ENCODE results near the gene GMPR.

GMPR gene

DNA sequence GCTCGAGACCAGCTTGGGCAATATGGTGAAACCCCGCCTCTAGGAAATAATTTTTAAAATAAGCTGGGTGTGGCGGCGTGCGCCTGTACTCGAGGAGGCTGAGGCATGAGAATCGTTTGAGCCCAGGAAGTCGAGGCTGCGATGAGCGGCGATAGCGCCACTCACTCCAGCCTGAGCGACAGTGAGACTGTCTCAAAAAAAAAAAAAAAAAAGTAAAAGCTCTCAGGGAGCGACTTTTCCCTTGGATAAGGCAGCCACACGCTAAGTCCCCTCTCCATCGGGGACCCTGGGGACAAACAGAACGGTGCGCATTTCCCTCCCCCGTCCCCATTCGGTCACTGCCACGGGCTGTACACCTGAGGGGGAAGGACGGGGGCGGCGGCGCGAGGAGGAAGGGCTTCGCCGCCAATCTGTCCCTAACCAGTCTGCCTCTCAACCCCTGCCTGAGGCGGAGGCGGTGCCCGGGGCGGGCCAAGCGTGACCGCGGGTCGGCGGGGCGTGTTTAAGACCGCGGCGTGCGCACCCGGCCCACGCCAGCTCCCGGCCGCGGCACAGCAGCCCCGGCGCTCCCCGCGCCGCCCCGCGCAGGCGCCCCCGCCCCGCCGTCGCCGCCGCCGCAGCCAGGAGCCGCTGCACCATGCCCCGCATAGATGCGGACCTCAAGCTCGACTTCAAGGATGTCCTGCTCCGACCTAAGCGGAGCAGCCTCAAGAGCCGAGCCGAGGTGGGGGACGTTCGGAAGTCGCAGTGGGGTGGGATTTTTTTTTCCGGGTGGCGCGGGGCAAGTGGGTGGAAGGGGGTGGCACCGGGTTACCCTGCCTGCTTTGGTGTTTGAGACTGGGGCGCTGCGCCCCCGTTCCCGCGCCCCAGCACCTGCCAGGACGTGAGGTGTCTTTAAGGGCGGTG lies at the start of gene GMPR:
GMPR (plus strand) TSS at position 531 of the 906 bp plus-strand sequence; CDS start at position 638, 107 bp downstream.
- in situ Hi-C loops (cut with MboI; ENCODE audit: low sequenced_read_pairs): no loop called here

DNA sequence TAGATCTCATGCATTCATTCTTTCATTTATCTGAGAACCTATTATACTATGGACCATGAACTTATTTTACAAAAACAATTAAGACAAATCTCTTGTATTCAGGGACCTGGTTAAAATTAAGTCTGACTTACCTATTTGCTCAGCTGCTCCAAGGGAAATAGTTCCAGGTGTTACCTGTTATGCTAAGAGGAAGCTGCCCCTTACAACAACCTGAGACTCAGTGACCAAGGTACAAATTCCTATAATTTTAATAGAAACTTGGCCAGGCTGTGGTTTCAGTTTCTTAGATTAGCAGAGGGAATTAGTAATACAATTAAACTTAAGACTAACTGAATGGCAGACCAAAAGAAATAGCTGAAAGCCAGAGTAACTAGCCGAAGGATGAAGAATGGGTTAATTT lies 48.2 kb upstream of the GMPR start:
- in situ Hi-C loops (cut with MboI; ENCODE audit: low sequenced_read_pairs): no loop called here

DNA sequence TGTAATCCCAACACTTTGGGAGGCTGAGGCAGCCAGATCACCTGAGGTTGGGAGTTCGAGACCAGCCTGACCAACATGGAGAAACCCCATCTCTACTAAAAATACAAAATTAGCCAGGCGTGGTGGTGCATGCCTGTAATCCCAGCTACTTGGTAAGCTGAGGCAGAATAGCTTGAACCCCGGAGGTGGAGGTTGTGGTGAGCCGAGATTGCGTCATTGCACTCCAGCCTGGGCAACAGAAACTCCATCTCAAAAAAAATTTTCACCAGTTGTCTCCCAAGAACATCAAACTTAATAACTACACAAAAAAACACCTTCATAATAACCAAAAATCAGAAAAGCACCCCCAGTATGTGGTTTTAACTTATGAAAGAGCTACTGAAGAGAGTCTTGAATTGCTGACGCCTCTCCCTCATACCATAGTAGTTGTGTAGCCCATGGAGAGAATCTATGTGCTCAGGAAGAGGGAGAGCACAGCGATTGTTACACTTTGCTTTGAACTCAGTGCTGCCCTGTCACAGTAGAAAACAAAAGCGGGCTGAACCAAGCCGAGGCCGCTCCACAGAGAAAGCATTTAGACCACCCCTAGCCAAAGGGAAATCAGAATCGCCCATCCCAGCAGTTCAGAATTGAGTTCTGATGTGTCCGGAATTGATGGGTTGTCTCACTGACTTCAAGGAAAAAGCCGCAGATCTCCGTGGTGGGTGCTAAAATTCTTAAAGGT lies 42.0 kb upstream of the GMPR start:
- in situ Hi-C loops (cut with MboI; ENCODE audit: low sequenced_read_pairs): no loop called here

DNA sequence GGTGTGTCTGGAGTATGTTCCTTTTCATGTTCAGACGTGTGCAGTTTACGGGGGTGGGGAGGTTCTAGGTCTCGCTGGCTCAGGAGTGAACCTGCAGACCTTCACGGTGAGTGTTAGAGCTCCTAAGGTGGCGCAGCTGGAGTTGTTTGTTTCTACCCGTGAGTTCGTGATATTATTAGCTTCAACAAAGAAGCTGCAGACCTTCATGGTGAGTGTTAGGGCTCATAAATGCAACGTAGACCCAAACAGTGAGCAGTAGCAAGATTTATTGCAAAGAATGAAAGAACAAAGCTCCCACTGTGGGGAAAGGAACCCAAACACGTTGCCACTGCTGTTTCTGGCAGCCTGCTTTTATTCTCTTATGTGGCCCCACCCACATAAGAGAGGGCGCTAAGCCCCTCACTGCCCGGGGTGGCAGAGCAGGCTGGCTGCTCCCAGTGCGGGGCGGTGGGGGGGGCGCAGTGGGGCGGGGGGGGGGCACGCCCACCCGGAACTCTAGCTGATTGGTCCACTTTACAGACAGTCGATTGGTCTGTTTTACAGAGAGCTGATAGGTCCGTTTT lies 41.3 kb upstream of the GMPR start:
- in situ Hi-C loops (cut with MboI; ENCODE audit: low sequenced_read_pairs): no loop called here

DNA sequence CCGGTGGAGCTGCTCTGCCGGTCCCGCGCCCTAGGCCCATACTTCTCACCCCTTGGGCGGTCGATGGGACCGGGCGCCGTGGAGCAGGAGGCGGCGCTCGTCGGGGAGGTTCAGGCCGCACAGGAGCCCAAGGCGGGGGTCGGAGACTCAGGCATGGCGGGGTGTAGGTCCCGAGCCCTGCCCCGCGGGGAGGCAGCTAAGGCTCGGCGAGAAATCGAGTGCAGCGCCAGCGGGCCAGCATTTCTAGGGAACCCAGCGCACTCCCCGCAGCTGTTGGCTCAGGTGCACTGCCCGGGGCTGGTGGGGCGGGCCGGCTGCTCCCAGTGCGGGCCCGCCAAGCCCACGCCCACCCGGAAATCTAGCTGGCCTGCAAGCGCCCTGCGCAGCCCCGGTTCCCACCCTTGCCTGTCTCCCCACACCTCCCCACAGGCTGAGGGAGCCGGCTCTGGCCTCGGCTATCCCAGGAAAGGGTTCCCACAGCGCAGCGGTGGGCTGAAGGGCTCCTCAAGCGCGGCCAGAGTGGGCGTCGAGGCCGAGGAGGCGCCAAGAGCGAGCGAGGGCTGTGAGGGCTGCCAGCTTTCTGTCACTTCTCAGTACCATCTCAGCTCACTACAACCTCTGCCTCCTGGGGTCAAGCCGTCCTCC lies 40.2 kb upstream of the GMPR start:
- in situ Hi-C loops (cut with MboI; ENCODE audit: low sequenced_read_pairs): no loop called here

DNA sequence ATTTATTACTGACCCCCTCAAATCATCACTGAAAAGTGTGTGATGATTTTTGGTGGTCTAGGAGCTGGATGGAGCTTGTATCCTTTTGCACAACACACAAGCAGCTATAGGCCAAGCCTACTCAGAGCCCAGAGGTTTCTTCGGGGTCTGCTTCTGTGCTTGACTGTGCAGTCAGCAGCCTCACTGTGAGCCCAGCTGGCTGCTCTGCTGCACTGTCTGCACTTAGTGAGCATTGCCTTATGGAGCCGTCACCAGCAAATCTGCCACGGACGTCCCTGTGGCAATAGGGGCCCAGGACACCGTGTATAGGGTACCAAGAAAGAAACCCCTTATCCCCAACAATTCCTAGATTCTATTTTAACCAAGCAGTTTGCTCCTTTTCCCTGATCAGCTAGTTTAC lies 38.6 kb upstream of the GMPR start:
- in situ Hi-C loops (cut with MboI; ENCODE audit: low sequenced_read_pairs): loop anchor here (25.0 kb wide), 1 partner anchor 513 kb away; no protein-coding TSS in a partner anchor

DNA sequence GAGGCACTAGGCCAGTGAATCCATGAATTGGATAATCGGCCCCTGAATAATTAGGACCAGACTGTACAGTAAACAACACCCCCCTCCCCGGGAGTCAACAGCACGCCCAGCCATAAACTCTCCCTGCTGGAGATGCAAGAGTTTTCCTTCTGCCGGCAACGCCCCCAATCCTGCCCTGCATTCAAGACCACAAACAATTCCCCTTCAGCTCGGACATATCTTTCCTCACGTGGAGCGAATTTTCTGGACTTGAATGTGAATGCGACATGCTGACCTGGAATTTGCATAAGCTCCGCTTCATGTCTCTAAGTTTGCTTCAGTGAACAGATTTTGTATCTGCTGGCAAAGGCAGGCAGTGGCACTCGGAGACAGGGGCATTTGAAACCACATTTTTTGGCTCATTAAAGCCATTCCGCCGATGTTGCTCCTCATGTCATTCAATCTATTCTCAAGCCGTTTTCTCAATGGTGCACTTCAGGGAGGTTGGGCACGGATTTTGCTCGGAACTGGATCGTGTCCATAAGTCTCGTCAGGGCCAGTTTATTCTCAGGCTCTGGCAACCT lies 38.0 kb upstream of the GMPR start:
- in situ Hi-C loops (cut with MboI; ENCODE audit: low sequenced_read_pairs): loop anchor here (25.0 kb wide), 1 partner anchor 513 kb away; no protein-coding TSS in a partner anchor

DNA sequence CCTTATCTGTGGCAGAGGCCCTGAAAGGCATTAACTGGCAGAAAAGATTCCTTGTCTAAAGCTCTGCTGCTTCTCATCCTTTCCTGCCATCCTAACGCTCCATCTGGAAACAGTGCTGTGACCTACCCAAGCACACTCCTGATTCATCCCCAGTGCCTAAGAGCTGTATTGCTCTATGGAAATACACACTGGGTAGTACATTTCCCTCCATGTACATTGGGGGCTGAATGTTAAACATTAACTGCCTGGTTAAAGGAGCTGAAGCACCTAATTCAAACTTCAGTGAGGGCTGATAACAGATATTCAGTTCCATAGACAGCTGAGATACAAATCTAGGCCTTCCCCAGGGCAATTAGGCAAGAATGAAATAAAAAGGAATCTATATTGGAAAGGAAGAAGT lies 36.7 kb upstream of the GMPR start:
- in situ Hi-C loops (cut with MboI; ENCODE audit: low sequenced_read_pairs): loop anchor here (25.0 kb wide), 1 partner anchor 514 kb away; no protein-coding TSS in a partner anchor

DNA sequence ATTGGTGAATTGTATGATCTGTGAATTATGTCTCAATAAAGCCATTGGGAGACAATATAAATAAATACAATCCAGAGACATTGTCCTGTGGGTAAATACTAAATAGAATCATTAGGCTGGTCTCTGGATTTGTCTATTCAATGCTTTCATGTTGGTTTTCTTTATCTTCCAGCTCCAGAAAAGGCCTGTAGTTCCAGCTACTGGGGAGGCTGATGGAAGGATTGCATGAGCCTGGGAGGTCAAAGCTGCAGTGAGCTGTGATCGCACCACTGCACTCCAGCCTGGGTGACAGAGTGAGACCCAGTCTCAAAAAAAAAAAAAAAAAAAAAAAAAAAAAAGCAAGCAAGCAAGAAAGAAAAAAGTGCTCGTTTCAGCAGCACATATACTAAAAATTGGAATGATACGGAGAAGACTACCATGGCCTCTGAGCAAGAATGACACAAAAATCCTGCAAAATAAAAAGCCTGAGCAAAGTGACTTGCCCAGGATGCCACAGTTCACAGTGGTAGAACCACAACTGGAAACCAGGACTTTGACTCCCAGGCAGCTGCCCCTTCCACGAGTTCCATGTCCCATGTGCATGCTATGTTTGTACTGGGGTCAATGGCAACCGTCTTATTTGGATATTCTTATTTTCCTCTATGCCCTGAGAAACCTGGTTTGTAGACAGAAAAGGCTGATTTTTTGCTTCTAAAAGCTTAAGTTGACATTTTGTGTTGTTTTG lies 33.6 kb upstream of the GMPR start:
- in situ Hi-C loops (cut with MboI; ENCODE audit: low sequenced_read_pairs): loop anchor here (25.0 kb wide), 1 partner anchor 518 kb away; no protein-coding TSS in a partner anchor

DNA sequence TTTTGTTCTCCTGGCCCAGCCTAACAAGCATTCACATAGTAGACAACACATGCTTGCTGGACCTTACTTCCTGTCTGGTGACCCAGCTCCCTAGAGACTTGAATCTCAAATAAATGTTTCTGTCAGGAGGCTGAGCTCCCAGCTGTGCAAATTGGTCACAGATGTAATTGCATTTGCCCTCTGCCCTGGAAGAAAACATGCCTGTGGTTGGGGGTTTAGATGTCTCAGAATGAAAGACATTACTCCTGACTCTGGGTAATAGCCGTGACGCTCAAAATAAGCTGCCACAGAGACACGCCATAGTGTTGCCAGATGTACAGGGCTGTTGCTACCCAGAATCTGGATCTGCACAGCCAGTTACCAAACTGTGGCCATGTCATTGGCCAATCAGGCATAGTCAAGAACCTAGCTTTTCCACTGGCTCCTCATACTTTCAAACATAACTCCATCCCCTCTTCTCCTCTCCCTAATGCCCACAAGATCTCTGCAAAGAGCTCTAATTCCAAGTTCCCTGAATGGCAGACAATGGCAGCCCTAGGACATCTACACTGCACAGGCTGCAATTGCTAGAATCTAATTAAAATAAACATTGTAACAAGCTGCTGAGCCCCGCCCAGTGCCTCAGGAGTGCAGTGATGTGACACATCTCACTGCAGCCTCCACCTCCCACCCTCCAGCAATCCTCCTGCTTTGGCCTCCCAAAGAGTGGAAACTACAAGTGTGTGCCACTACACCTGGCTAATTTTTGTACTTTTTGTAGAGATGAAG lies 32.8 kb upstream of the GMPR start:
- in situ Hi-C loops (cut with MboI; ENCODE audit: low sequenced_read_pairs): loop anchor here (25.0 kb wide), 1 partner anchor 518 kb away; no protein-coding TSS in a partner anchor

DNA sequence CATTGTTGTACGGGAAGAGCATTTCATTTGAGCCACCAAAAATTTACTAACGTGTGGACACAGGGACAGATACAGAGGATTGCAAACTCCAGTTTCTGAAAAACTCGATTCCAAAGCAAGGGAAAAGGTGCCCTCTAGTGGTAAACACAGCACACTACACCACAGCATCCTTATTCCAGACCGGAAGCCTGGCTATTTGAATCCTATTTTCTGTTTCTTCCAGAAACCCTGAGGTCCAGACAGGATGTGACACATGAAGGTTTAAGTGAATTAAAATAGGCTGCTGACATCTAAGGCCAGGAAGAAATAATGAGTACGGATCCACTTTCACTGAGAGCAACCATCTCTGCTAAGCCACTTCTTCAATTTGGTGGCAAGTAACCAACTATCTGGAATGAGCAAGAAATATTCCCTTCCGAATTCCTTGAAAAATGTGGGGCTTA lies 31.8 kb upstream of the GMPR start:
- in situ Hi-C loops (cut with MboI; ENCODE audit: low sequenced_read_pairs): loop anchor here (25.0 kb wide), 1 partner anchor 519 kb away; no protein-coding TSS in a partner anchor

DNA sequence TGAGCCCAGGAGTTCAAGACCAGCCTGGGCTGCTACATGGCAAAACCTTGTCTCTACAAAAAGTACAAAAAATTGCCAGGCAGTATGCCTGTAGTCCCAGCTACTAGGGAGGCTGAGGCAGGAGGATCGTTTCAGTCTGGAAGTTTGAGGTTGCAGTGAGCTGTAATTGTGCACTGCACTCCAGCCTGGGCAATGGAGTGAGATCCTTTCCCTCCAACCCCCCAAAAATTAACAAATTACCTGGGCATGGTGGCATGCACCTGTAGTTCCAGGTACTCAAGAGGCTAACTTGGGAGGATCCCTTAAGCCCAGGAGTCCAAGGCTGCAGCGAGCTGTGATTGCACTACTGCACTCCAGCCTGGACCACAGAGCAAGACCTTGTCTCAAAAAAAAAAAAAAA lies 29.4 kb upstream of the GMPR start:
- in situ Hi-C loops (cut with MboI; ENCODE audit: low sequenced_read_pairs): loop anchor here (25.0 kb wide), 1 partner anchor 522 kb away; no protein-coding TSS in a partner anchor

DNA sequence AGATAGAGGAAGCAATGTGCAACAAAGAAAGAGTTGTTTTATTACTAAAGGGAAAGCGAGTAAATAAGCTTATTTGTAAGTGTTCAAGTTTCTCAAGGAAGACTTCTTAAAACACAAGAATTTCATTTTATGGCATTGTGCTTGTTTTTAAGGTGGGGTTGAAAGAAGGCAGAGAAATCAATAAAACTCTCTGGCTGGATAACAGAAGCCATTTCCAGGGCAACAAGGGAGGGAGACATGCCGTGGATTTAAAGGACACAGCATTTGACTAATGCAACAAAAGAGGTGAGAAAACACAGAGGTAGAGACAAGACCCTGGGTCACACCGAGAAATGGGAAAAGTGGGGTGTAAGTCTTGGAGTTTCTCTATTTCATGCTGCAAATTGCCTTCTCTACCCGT lies 28.8 kb upstream of the GMPR start:
- in situ Hi-C loops (cut with MboI; ENCODE audit: low sequenced_read_pairs): loop anchor here (25.0 kb wide), 1 partner anchor 522 kb away; no protein-coding TSS in a partner anchor

DNA sequence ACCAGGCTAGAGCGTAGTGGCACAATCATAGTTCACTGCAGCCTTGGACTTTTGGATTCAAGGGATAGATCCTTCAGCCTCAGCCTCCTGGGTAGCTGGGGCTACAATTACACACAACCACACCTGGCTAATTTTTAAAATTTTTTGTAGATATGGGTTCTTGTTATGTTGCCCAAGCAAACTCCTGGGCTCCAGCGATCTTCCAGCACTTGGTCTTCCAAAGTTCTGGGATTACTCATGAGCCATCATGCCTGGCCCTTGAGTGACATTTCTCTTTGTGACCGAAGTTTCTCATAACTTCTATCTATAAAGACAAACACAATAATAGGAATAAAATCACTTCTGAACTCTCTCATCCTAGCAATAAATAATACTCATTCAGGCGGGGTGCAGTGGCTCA lies 26.1 kb upstream of the GMPR start:
- in situ Hi-C loops (cut with MboI; ENCODE audit: low sequenced_read_pairs): loop anchor here (25.0 kb wide), 1 partner anchor 525 kb away; no protein-coding TSS in a partner anchor

DNA sequence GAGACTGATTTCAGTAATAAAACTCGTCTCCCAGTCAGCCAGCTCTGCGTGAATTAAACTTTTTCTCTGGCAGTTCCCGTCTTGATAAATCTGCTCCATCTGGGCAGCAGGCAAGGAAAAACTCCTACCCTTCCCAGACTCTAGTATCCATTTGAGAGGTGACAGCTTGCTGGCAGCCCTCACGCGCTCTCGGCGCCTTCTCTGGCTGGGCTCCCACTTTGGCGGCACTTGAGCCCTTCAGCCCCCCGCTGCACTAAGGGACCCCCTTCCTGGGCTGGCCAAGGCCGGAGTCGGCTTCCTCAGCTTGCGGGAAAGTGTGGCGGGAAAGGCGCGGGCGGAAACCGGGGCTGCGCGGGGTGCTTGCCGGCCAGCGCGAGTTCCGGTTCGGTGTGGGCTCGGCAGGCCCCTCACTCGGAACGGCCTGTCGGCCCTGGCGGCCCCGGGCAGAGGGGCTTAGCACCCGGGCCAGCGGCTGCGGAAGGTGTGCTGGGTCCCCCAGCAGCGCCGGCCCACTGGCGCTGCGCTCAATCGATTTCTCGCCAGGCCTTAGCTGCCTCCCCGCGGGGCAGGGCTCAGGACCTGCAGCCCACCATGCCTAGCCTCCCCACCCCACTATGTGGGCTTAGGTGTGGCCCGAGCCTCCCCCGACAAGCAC lies 21.8 kb upstream of the GMPR start:
- in situ Hi-C loops (cut with MboI; ENCODE audit: low sequenced_read_pairs): loop anchor here (25.0 kb wide), 1 partner anchor 529 kb away; no protein-coding TSS in a partner anchor

DNA sequence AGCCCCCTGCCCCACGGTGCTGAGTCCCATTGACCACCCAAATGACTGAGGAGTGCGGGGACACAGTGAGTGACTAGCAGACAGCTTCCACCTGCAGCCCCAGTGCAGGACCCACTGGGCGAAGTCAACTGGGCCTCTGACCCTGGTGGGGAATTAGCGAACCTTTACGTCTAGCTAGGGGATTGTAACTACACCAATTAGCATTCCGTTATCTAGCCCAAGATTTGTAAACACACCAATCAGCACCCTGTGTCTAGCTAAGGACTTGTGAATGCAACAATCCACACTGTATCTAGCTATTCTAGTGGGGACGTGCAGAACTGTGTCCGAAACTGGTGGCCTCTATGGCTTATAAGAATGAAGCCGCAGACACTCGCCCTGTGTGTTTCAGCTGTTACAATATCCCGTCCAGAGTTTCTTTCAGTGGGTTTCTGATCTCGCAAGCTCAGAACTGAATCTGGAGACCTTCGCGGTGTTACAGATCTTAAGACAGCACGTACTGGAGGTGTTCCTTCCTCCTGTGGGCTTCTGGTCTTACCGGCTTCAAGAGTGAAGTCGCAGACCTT lies 21.1 kb upstream of the GMPR start:
- in situ Hi-C loops (cut with MboI; ENCODE audit: low sequenced_read_pairs): loop anchor here (25.0 kb wide), 1 partner anchor 530 kb away; no protein-coding TSS in a partner anchor

DNA sequence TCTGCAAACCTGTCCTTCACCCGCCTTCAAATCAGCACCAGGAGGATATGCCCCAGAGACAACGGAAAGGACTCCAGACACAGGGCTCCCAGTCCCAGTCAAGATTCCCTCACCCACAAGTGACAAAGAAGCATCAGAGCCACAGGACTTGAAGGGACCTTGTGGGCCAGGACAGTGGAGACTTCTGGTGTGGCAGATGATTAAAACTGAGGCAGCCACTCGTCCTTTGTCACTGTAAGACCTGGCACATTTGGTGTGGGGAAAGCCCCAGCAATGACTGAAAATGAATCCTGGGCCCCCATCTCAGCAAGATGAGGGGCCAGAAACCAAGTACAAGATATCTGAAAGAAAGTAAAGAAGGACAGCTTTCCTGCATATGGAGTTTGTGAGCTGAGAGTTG lies 15.6 kb upstream of the GMPR start:
- in situ Hi-C loops (cut with MboI; ENCODE audit: low sequenced_read_pairs): loop anchor here (25.0 kb wide), 1 partner anchor 536 kb away; no protein-coding TSS in a partner anchor

DNA sequence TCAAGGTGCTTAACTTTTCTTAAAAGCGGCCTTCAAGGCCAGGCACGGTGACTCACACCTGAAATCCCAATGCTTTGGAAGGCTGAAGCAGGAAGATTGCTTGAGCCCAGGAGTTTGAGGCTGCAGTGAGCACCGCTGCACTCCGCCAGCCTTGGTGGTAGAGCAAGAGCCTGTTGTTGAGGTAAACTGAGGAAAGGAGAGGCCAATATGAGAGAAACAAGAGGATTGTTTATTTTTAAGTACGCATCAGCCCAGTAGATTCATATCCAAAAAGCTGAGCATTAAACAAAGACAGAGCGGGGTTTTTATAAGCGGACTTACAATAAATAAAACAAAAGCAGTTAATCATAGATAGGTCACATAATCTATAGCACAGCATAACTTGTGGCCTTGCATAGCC lies 15.0 kb upstream of the GMPR start:
- in situ Hi-C loops (cut with MboI; ENCODE audit: low sequenced_read_pairs): loop anchor here (25.0 kb wide), 1 partner anchor 536 kb away; no protein-coding TSS in a partner anchor
